Immature natural killer cell (primary cell): ENCODE results near the gene TMOD1. TPM values are rescaled to one million over a fixed set of nuclear protein-coding genes. Genes with fewer than 3 reads are reported as not detected.

Experiments used
- DNase-seq, 3 donors: peaks; one replicate each; pipeline ENCODE4 v3.0.0; 2022; ENCODE audit warnings: mixed read lengths in 1 of 3
- H3K27ac Mint-ChIP-seq, 6 donors: one replicate each; pipeline ENCODE4 v1.8.0; 2020; ENCODE audit warnings: mixed read lengths in 6 of 6, mild to moderate bottlenecking in 5 of 6, inconsistent platforms in 4 of 6, moderate library complexity in 3 of 6
- H3K27me3 Mint-ChIP-seq, 3 donors: one replicate each; pipeline ENCODE4 v1.8.0; 2020 to 2021; ENCODE audit warnings: low read depth in 3 of 3, mild to moderate bottlenecking in 3 of 3, mixed read lengths in 3 of 3, moderate library complexity in 3 of 3, inconsistent platforms in 1 of 3
- H3K36me3 Mint-ChIP-seq, 3 donors: one replicate each; pipeline ENCODE4 v1.8.0; 2020; ENCODE audit warnings: mixed read lengths in 3 of 3, inconsistent platforms in 2 of 3, mild to moderate bottlenecking in 2 of 3
- H3K4me1 Mint-ChIP-seq, 2 donors: one replicate each; pipeline ENCODE4 v1.8.0; 2020; ENCODE audit warnings: inconsistent platforms in 2 of 2, mild to moderate bottlenecking in 2 of 2, mixed read lengths in 2 of 2, moderate library complexity in 1 of 2
- H3K4me3 Mint-ChIP-seq, 5 donors: one replicate each; pipeline ENCODE4 v1.8.0; 2020; ENCODE audit warnings: mild to moderate bottlenecking in 5 of 5, mixed read lengths in 5 of 5, inconsistent platforms in 3 of 5, moderate library complexity in 3 of 5
- H3K9me3 Mint-ChIP-seq, 6 donors: one replicate each; pipeline ENCODE4 v1.8.0; 2020; ENCODE audit warnings: mild to moderate bottlenecking in 6 of 6, mixed read lengths in 6 of 6, inconsistent platforms in 4 of 6, moderate library complexity in 3 of 6
- polyA plus RNA-seq, 3 donors: library from polyadenylated mRNA; unstranded; fragments of 300-500 nt; fragmentation: Illumina TruSeq; gene quantifications; one replicate each; pipeline ENCODE4 v1.2.3, GENCODE V29; 2021

The TMOD1 gene
- polyA plus RNA-seq, 3 donors from 2014 or later = 1.7 to 4.8 (median 3.7) TPM

GRCh38 chr9:97553141-97553540 is 51.7 kb downstream of the TMOD1 start:
- Mint-ChIP-seq H3K27me3 (peaks cover 4 to 15% (median 9%) of the 10 kb centered on the region in 3 donors), H3K4me3 (no peak overlapping the region), H3K9me3 (no peaks in the 10 kb centered on the region), H3K27ac (no peak overlapping the region), H3K36me3 (no peaks in the 10 kb centered on the region), H3K4me1 (no peaks in the 10 kb centered on the region)
- no peak for DNase-seq

DNA sequence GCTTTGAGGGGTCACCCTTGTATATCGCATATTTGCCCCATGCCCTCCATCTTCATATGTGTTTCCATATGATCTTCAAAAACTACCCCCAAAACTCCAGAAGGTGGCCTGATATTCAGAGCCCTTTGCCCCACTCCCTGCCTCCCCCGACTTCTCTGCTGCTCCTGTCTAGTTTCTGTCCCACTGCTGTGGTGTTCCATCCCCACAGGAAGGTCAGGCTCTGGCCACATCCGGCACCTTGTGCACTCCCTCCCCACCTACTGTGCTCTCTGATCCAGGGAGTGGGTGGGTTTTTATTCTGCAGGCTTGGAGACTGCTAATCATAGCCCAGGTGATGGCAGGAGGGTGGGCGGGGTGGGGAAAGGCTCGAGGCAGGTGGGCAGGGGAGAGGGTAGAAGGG is 52.4 kb downstream of the TMOD1 start:
- Mint-ChIP-seq H3K27ac (no peak overlapping the region), H3K4me1 (no peaks in the 10 kb centered on the region), H3K9me3 (no peaks in the 10 kb centered on the region), H3K36me3 (no peaks in the 10 kb centered on the region), H3K4me3 (no peak overlapping the region), H3K27me3 (peaks cover 4 to 15% (median 9%) of the 10 kb centered on the region in 3 donors)
- DNase-seq = no peak

DNA sequence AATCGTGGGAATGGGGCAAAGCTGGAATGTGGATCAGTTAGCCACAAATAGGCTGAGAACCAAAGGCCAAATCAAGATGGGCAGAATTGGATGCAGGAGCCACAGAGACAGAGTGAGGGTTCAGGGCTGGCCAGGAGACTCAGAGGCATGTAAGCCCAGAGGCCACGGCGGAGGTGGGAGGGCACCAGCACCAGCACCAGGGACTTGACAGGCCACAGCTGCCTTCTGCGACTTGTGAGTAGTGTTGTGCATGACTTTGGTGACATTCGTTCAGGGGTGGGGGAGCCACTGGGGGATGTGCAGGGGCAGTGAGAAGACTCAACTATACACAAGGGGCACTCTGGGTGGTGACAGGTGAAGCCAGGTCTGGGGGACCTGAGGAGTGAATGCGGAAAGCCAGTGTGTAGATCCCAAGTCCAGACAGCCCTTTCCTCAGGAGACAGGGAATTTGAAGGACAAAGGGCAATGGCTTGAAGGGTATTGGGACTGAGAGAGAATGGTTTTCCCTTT is 53.2 kb downstream of the TMOD1 start:
- no peak overlapping the region for H3K27ac Mint-ChIP-seq
- H3K27me3 Mint-ChIP-seq = peaks cover 4 to 15% (median 11%) of the 10 kb centered on the region in 3 donors
- DNase-seq = no peak
- no peak overlapping the region for H3K4me3 Mint-ChIP-seq
- no peaks in the 10 kb centered on the region for H3K4me1 Mint-ChIP-seq
- H3K36me3 Mint-ChIP-seq = no peaks in the 10 kb centered on the region
- H3K9me3 Mint-ChIP-seq = no peaks in the 10 kb centered on the region

GRCh38 chr9:97555164-97555563 is 53.7 kb downstream of the TMOD1 start:
- H3K36me3 Mint-ChIP-seq = no peaks in the 10 kb centered on the region
- H3K9me3 Mint-ChIP-seq = no peaks in the 10 kb centered on the region
- H3K27ac Mint-ChIP-seq = no peak overlapping the region
- DNase-seq = no peak
- H3K27me3 Mint-ChIP-seq = peaks cover 4 to 17% (median 11%) of the 10 kb centered on the region in 3 donors
- H3K4me1 Mint-ChIP-seq = no peaks in the 10 kb centered on the region
- H3K4me3 Mint-ChIP-seq = no peak overlapping the region

DNA sequence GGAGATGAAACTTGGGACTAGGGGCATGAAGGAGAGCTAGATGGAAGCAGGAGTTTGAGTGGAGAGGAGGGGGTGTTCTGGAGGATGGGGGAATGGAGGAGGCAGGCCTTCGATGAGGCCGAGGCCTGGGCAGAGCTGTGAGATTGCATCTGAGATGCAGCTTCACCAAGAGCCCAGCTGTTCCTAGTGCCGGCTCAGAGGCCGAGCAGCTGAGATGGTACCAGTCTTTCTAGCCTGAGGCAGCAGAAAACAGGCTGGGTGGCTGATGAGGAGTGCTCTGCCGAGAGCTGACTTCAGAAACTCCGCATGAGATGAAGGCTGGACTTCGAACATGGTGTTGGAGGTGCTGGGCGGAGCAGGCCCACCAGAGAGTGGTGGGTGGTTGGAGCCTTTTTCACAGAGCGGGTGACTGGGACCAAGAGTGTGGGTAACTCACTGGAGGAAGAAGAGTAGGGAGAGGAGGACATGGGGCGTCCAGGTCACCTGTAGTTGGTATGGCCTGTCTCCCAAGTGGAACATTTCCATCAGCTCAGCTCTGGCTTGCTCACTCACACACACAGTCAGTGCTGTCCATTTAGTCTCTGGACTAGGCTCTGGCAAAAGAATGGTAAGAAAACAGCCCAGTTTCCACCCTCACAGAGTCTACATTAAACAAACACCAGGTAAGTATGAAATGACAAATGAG is 54.7 kb downstream of the TMOD1 start:
- no peak for DNase-seq
- Mint-ChIP-seq H3K27ac (peak overlapping the region in 1 of 6 donors; percentile 47), H3K27me3 (peaks cover 4 to 21% (median 11%) of the 10 kb centered on the region in 3 donors), H3K4me3 (no peak overlapping the region), H3K4me1 (no peaks in the 10 kb centered on the region), H3K36me3 (no peaks in the 10 kb centered on the region), H3K9me3 (no peaks in the 10 kb centered on the region)

- DNase-seq = no peak
- no peaks in the 10 kb centered on the region for H3K36me3 Mint-ChIP-seq
- H3K4me3 Mint-ChIP-seq = no peak overlapping the region
- H3K27me3 Mint-ChIP-seq = peaks cover 6 to 17% (median 11%) of the 10 kb centered on the region in 3 donors
- peak overlapping the region in 1 of 6 donors; percentile 47 for H3K27ac Mint-ChIP-seq
- no peaks in the 10 kb centered on the region for H3K4me1 Mint-ChIP-seq
- H3K9me3 Mint-ChIP-seq = no peaks in the 10 kb centered on the region
Measured at GRCh38 chr9:97556721-97557605, 55.5 kb downstream of the TMOD1 start.

DNA sequence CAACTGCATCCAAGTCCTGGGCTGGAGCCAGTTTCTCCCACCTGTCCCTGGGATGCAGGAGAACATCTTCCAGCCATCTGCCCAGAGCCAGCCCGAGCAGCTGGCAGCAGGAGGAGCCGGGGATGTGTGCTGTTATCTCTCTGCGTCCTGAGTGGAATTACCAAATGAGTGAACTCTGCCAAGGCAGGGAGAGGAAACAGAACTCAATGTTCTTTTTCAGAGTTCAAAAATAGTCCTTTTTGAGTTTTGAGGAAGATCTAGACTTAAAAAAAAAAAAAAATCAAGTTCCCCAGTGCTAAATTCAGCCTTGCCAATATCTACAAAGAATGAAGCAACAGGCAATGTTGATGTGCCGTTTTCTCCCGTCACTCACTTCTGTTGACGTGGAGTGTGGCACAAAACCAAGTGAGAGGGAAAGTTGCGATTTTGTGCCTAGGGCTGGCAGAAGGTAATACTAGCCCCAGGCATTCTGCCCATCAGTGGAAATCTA is 56.2 kb downstream of the TMOD1 start:
- Mint-ChIP-seq H3K4me3 (no peak overlapping the region), H3K36me3 (no peaks in the 10 kb centered on the region)

DNA sequence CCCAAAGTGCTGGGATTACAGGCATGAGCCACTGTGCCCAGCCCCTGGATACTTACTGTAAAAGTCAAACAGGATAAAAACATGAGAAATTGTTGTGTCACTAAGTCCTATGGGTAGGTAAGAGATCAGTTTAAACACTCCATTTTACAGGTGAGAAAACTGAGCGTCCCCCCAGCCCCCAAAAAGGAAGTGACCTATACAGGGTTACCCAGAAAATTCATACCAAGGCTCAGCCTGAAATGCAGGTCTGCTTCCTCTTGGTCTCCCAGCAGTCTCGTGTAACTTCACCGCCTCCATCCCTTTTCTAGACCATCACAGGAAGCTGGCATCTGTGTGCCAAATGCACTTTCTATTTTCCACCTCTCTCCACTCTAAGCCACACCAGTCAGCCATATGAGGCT is 57.2 kb downstream of the TMOD1 start:
- H3K4me3 Mint-ChIP-seq = no peak overlapping the region
- no peaks in the 10 kb centered on the region for H3K36me3 Mint-ChIP-seq
- peak overlapping the region in 1 of 6 donors; percentile 61 for H3K27ac Mint-ChIP-seq
- no peaks in the 10 kb centered on the region for H3K9me3 Mint-ChIP-seq
- DNase-seq = no peak
- no peaks in the 10 kb centered on the region for H3K4me1 Mint-ChIP-seq
- peaks cover 8 to 13% (median 10%) of the 10 kb centered on the region in 3 donors for H3K27me3 Mint-ChIP-seq

More for the DNA sequence above, 56.2 kb downstream of the TMOD1 start:
- Mint-ChIP-seq H3K4me1 (no peaks in the 10 kb centered on the region), H3K27ac (no peak overlapping the region), H3K27me3 (peaks cover 8 to 13% (median 13%) of the 10 kb centered on the region in 3 donors), H3K9me3 (no peaks in the 10 kb centered on the region)
- no peak for DNase-seq

- no peaks in the 10 kb centered on the region for H3K36me3 Mint-ChIP-seq
- H3K9me3 Mint-ChIP-seq = no peaks in the 10 kb centered on the region
- H3K4me1 Mint-ChIP-seq = no peaks in the 10 kb centered on the region
- peak overlapping the region in 1 of 6 donors; percentile 61 for H3K27ac Mint-ChIP-seq
- peaks cover 8 to 13% (median 9%) of the 10 kb centered on the region in 3 donors for H3K27me3 Mint-ChIP-seq
- DNase-seq = no peak
- H3K4me3 Mint-ChIP-seq = no peak overlapping the region
Measured at GRCh38 chr9:97559111-97559514, 57.6 kb downstream of the TMOD1 start.

DNA sequence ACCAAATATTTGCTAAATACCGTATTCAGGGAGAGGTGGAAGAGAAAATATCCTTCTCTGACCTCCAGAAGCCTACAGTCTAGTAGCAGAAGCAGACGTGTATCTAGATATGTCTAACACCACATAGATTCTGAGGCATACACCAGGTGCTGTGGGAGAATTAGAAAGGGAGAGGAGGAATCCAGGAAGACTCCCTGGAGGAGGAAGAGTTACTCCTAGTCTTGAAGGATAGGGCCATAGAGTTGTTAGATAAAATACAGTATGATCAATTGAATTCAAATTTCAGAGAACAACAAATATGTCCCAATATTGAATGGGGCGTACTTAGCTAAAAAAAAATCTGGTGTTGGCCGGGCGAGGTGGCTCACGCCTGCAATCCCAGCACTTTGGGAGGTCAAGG is 58.7 kb downstream of the TMOD1 start:
- no peaks in the 10 kb centered on the region for H3K9me3 Mint-ChIP-seq
- H3K4me3 Mint-ChIP-seq = no peak overlapping the region
- H3K27ac Mint-ChIP-seq = no peak overlapping the region
- no peaks in the 10 kb centered on the region for H3K4me1 Mint-ChIP-seq
- DNase-seq = no peak
- peaks cover 4 to 13% (median 9%) of the 10 kb centered on the region in 3 donors for H3K27me3 Mint-ChIP-seq
- no peaks in the 10 kb centered on the region for H3K36me3 Mint-ChIP-seq

DNA sequence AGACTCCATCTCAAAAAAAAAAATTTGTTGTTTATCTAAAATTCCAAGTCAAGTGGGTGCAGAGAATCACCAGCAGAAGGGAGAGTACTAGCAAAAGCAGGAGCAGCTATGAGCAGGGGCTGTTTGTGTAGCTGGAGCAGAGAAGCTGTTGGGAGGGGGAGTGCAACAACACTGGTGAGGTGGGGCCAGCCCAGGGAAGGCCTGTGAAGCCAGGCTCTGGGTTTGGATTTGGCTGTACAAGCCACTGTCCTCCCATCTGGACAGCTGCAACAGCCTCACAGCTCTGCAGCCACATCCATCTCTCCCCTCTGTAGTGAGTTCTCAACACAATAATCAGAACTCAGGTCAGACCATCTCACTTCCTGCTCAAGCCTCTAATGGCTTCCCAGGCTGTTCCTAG is 59.4 kb downstream of the TMOD1 start:
- H3K4me3 Mint-ChIP-seq = no peak overlapping the region
- no peaks in the 10 kb centered on the region for H3K9me3 Mint-ChIP-seq
- H3K36me3 Mint-ChIP-seq = no peaks in the 10 kb centered on the region
- no peak for DNase-seq
- peaks cover 4 to 9% (median 6%) of the 10 kb centered on the region in 3 donors for H3K27me3 Mint-ChIP-seq
- no peak overlapping the region for H3K27ac Mint-ChIP-seq
- no peaks in the 10 kb centered on the region for H3K4me1 Mint-ChIP-seq

GRCh38 chr9:97561501-97561900 is 60.0 kb downstream of the TMOD1 start:
- no peaks in the 10 kb centered on the region for H3K36me3 Mint-ChIP-seq
- H3K27me3 Mint-ChIP-seq = peaks cover 4 to 8% (median 6%) of the 10 kb centered on the region in 3 donors
- DNase-seq = no peak
- no peak overlapping the region for H3K27ac Mint-ChIP-seq
- no peak overlapping the region for H3K4me3 Mint-ChIP-seq
- no peaks in the 10 kb centered on the region for H3K4me1 Mint-ChIP-seq
- no peaks in the 10 kb centered on the region for H3K9me3 Mint-ChIP-seq

- H3K4me3 Mint-ChIP-seq = no peak overlapping the region
- H3K27me3 Mint-ChIP-seq = peaks cover 4 to 6% (median 5%) of the 10 kb centered on the region in 3 donors
- no peak overlapping the region for H3K27ac Mint-ChIP-seq
- H3K9me3 Mint-ChIP-seq = no peaks in the 10 kb centered on the region
- H3K4me1 Mint-ChIP-seq = no peaks in the 10 kb centered on the region
- no peaks in the 10 kb centered on the region for H3K36me3 Mint-ChIP-seq
- no peak for DNase-seq
Measured at GRCh38 chr9:97562542-97562941, 61.1 kb downstream of the TMOD1 start.
